ENCODE data around the gene ERCC6L.
"Not testable (repeated sequence)": the region's sequence is repeated elsewhere in the genome, so short reads cannot be mapped to it uniquely, and the experiment has no call there.

Gene ERCC6L

GRCh38 chrX:72253686-72254085, 14.9 kb upstream of the ERCC6L start:
- no peak for DNase-seq
- ATAC-seq = no peak

- DNase-seq = no peak
- ATAC-seq = no peak
These were observed 8.5 kb upstream of the ERCC6L start for GRCh38 chrX:72247206-72247942.

DNA sequence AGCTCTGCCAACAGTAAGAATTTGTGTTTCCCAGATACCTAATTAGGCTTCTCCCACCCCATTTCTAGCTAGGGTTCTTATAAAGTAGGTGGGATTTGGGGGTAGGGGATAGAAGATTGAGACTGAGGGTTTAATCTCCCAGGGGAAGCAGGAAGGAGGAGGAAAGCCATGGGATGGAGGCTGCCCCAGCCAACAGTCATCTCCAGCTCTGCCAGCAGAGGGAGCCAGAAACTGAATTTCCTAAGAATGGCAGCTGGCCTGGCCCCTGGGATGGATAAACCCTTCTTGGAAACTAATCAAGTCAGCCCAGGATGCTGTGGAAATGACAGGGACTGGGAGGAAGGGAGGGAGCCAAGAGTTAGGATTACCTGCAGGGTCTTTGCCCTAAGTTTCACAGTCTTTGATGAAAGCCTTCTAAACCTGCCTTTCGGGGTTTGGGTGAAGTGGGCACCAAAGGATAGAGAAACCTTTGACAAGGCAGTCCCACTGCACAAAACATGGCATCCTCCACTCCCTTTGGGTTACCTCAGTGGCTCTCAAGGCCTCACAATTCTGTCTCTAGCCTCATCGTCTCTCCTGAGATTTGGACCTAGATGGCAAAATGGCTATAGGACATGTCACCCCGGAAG, 6.7 kb upstream of the ERCC6L start:
- no peak for ATAC-seq
- DNase-seq = peak; percentile 54

- ATAC-seq (no peak), DNase-seq (no peak)
These were observed 4.6 kb upstream of the ERCC6L start for GRCh38 chrX:72243472-72243871.

GRCh38 chrX:72240976-72241375, 2.1 kb upstream of the ERCC6L start:
- no peak for ATAC-seq
- no peak for DNase-seq

GRCh38 chrX:72238183-72238582, 644 bp downstream of the ERCC6L start:
- no peak for DNase-seq
- no peak for ATAC-seq

DNA sequence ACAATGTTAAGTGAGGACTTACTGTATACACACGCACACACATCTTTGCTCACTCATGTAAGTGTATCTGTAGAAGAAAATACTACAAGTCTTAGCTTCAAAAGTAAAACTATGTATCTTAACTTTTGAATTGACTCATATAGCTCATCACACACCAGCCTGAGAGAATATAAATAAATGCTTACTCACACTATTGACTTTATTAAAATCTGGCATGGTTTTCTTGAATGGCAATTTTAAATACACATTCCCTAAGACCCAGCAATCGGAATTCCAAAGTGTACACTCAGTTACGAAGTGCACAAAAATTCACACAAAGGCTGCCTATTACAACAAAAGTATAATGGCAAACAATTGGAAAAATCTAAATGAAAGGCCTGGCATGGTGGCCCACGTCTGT, 2.0 kb downstream of the ERCC6L start:
- ATAC-seq (no peak), DNase-seq (no peak)

GRCh38 chrX:72230290-72230689, 8.5 kb downstream of the ERCC6L start:
- DNase-seq (no peak), ATAC-seq (no peak)

- not testable (repeated sequence) for ATAC-seq, DNase-seq
These were observed 18.5 kb downstream of the ERCC6L start for GRCh38 chrX:72220375-72220774.

GRCh38 chrX:72216973-72217372, 21.9 kb downstream of the ERCC6L start:
- no peak for DNase-seq
- ATAC-seq = no peak

DNA sequence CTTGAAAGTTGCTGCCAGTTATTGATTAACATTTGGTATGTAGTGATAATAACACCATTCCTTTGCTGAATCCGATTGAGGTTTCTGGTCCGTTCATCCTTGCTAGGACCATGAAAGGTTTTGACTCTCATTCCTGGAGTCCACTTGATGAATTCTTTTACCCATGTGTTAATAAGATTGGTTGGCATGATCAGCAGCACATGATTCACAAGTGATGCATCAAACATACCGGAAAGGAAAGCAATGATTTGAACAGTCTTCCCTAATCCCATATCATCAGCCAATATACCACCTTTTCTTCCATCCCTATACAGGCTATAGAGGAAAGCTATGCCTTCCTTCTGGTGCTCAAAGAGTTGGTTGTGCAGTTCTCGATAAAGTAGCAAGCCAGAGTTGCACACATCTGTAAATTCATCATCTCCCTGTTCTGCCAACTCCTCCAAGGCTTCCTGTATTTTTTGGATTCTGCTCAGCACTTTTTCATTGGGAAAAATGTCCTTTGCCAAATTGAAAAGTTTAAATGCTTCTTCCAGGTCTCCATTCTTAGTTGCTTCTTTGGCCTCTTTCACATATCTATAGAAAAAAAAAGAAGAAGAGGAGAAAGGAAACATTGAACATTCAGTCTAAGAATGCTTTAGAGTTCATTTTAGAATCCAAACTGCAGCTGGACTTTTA, 30.6 kb downstream of the ERCC6L start:
- no peak for DNase-seq
- no peak for ATAC-seq

DNA sequence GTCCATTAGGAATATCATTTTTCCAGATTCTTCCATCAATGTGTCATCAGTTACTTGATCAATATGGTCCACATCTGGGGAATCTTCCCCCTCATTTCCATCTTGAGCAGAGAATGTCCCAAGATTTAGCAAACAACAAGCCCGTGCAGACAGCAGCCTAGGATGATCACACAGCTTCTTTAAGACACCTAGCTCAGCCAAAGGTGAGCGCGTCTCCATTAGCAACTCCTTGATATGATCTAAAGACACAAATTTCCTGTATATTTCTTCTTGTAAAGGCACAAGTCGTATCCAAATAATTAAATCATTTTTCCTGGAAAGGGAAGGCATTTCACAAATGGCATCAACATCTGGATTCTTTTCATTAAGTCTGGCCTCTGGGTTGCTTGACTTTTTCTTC, 31.5 kb downstream of the ERCC6L start:
- DNase-seq (no peak), ATAC-seq (no peak)

DNA sequence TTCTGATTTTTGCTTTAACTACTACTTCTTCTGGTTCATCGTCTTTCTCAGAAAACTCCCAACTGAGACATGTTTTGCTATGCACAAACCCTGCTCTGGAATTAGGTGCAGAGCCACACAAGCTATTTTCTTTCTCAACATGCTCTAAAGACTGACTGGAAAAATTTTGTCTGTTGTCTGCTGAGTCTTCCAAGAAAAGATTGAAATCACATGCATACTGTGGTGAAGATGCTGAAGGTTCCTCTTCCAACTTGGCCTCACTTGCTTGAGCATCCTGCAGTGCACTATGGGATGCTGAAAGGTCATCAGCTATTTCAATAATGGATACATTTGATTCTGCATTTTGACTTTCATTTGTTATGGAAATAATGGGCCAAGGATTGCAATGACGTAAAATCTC, 33.1 kb downstream of the ERCC6L start:
- DNase-seq = no peak
- no peak for ATAC-seq

GRCh38 chrX:72203421-72203820, 35.4 kb downstream of the ERCC6L start:
- DNase-seq (no peak), ATAC-seq (no peak)

GRCh38 chrX:72202792-72203401, 35.9 kb downstream of the ERCC6L start:
- ATAC-seq = no peak
- no peak for DNase-seq

GRCh38 chrX:72201836-72202536, 36.8 kb downstream of the ERCC6L start:
- no peak for DNase-seq
- no peak for ATAC-seq

- no peak for ATAC-seq
- DNase-seq = no peak
These were observed 55.9 kb downstream of the ERCC6L start for GRCh38 chrX:72182924-72183323.

GRCh38 chrX:72181178-72182125, 57.4 kb downstream of the ERCC6L start, which contains the start of gene PIN4:
TSS of gene PIN4 (plus strand) at chrX:72181757. CDS start at chrX:72181786, 29 bp downstream.
- peak; percentile 81 for DNase-seq
- ATAC-seq = peak; percentile 97

DNA sequence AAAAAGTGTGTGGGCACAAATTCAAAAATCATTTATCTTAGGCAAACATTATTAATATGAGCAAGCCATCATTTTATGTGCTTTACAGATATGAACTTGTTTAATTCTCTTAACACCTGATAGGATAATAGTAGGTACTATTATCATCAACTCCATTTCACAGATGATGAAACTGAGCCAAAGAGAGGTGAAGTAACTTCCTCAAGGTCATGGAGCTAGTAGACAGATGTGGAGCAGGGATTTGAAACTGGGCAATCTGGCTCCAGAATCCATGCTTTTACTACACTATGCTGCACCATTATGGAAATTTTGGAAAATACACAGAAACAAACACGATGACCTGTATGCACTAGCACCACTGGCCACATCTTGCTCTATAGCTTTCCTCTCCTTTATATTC, 58.3 kb downstream of the ERCC6L start:
- DNase-seq (no peak), ATAC-seq (no peak)

GRCh38 chrX:72176981-72177380, 61.8 kb downstream of the ERCC6L start:
- no peak for ATAC-seq
- DNase-seq = no peak

DNA sequence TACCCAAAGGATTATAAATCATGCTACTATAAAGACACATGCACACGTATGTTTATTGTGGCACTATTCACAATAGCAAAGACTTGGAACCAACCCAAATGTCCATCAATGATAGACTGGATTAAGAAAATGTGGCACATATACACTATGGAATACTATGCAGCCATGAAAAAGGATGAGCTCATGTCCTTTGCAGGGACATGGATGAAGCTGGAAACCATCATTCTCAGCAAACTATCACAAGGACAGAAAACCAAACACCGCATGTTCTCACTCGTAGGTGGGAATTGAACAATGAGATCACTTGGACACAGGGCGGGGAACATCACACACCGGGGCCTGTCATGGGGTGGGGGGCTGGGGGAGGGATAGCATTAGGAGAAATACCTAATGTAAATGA, 62.5 kb downstream of the ERCC6L start:
- not testable (repeated sequence) for DNase-seq, ATAC-seq
